Transverse colon (tissue), 4 donors: Measurements from ENCODE around the gene GAPDHS. TPM values are rescaled to one million over a fixed set of nuclear protein-coding genes. Genes with fewer than 3 reads are reported as not detected.

Experiments used
- DNase-seq: peaks from one replicate; pipeline ENCODE4 v3.0.0-alpha.2; 2019
- H3K27ac ChIP-seq, 4 donors: fragments of 200-600 bp; sonication (generic); 2 replicates each; pipeline ENCODE4 v1.5.1; 2016 to 2018; ENCODE audit warnings: inconsistent platforms in 4 of 4
- H3K27me3 ChIP-seq: fragments of 200-600 bp; sonication (generic); 2 replicates; pipeline ENCODE4 v1.5.1; 2017; ENCODE audit warnings: inconsistent platforms
- H3K36me3 ChIP-seq, 4 donors: fragments of 200-600 bp; sonication (generic); 2 replicates each; pipeline ENCODE4 v1.5.1; 2017 to 2019; ENCODE audit warnings: inconsistent platforms in 4 of 4
- H3K4me1 ChIP-seq, 4 donors: fragments of 200-600 bp; sonication (generic); 2 replicates each; pipeline ENCODE4 v1.5.1; 2017 to 2020; ENCODE audit warnings: inconsistent platforms in 4 of 4
- H3K4me3 ChIP-seq, 4 donors: fragments of 200-600 bp; sonication (generic); 1 replicate in 1 of 4; 2 replicates in 3 of 4; pipeline versions ENCODE4 v1.5.1 to v1.6.1; 2017 to 2019; ENCODE audit warnings: inconsistent platforms in 4 of 4
- H3K9me3 ChIP-seq, 2 donors: fragments of 200-600 bp; sonication (generic); 2 replicates each; pipeline ENCODE4 v1.5.1; 2017 to 2019; ENCODE audit warnings: inconsistent platforms in 2 of 2
- EP300 ChIP-seq: sonication (generic); formaldehyde crosslinking; IDR thresholded peaks from one replicate; pipeline ENCODE4 v1.6.1; 2017; ENCODE audit warnings: antibody characterized with exemption, low read depth
- POLR2A ChIP-seq: fragments of 450-650 bp; IDR thresholded peaks from one replicate; pipeline ENCODE4 v1.6.1; 2016; ENCODE audit warnings: antibody characterized with exemption, mild to moderate bottlenecking, moderate library complexity
- POLR2AphosphoS5 ChIP-seq, 3 donors: sonication (generic); formaldehyde crosslinking; IDR thresholded peaks; one replicate each; pipeline ENCODE4 v1.6.1; 2016; ENCODE audit warnings: antibody characterized with exemption in 3 of 3
- WGBS, 2 donors: methylation state at CpG; one replicate each; pipeline ENCODE4 v1.1.5; 2018; ENCODE audit warnings: low coverage in 1 of 2; 5-methylcytosine and 5-hydroxymethylcytosine counted together
- in situ Hi-C, 4 donors: fragments of 200-750 bp; cut with MboI; loops; one replicate each; pipeline versions ENCODE4 v1.15.0 to v1.15.1; 2017; ENCODE audit warnings: low sequenced_read_pairs in 3 of 4, low pct_ligation_motif_present in 1 of 4, low pct_unique_long_range_greater_than_20kb in 1 of 4
- intact Hi-C: fragments of 100-400 bp; cut with DNase I; formaldehyde crosslinking; loops from one replicate; pipeline ENCODE4 v1.15.1; 2023; ENCODE audit warnings: low total_unique reads
- total RNA-seq, 4 donors: library from RNA; depleted of rRNA; stranded (reverse); fragments of >200 nt; gene quantifications; one replicate each; pipeline ENCODE4 v1.1.0, GENCODE V29; 2016
- TF ChIP-seq, protein P1 (sequence below), 5 experiments: fragments of 200-600 bp in 3 of 5; fragments of 450-650 bp in 2 of 5; sonication (generic) in 3 of 5; IDR thresholded peaks; 1 replicate in 2 of 5; 2 replicates in 3 of 5; pipeline ENCODE4 v1.5.1; 2016 to 2017; ENCODE audit warnings: antibody characterized with exemption in 5 of 5, inconsistent platforms in 3 of 5, mild to moderate bottlenecking in 2 of 5, moderate library complexity in 1 of 5

The GAPDHS gene
- total RNA-seq, 4 donors from 2014 or later: not detected

DNA sequence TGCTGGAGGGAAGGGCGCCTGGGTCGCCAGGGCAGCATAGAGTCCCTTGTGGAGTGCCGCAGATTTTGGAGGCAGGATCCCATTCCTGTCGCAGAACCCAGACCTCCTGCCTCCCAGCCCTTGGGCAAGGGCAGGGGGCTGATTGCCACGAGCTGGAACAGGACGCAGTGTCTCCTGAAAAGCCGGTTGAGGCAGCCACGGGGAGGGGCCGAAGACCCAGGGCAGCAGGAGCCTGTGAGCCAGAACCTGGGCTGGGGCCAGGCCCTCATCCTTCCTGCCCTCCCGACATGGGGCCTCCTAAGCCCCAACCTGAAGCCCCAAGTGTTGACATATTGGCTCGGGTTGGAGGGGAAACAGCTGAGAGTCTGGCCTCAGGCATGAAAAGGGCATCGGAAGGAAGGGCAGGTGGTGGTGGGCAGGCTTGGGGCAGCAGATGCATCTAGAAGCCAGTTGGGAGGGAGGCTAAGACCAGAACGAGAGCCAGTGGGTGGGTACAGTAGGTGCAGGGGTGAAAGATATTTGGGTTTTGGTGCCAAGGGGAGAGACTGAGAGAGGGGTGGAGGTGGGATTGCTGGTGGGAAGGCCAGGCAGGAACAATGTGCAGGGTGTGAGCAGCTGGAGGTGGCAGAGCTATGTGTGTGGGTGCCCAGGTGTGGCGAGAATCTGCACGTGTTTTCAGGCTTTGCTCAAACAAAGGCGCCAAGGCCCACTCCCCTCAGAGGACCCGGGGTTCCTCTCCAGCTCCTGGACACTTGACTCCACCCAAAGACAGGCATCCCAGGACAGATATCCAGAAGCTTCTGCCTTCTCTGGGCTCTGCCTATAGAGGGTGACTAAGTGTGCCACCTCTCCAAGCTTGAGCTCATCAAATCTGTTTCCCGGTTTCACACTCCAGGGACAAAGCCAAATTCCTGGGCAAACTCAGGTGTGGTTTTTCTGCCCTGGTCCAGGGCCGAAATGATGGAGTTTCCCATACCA is 3.7 kb upstream of the GAPDHS start:
- Histone ChIP-seq H3K27ac (no peak overlapping the region), H3K4me1 (peaks cover 0 to 9% (median 3%) of the 10 kb centered on the region in 4 donors), H3K27me3 (peaks cover 63% of the 10 kb centered on the region), H3K9me3 (no peaks in the 10 kb centered on the region), H3K36me3 (no peaks in the 10 kb centered on the region), H3K4me3 (no peak overlapping the region)
- intact Hi-C loops: no loop called here
- in situ Hi-C loops: no loop called here
- WGBS, 2 donors: 51 to 84% methylated on average over 3 to 19 of the region's 19 CpGs
- no peak for DNase-seq
- TF ChIP-seq POLR2AphosphoS5 (IDR thresholded peaks at IDR 0.05) (no peak), EP300 (no peak), POLR2A (no peak)
- TF ChIP-seq, protein P1, sequence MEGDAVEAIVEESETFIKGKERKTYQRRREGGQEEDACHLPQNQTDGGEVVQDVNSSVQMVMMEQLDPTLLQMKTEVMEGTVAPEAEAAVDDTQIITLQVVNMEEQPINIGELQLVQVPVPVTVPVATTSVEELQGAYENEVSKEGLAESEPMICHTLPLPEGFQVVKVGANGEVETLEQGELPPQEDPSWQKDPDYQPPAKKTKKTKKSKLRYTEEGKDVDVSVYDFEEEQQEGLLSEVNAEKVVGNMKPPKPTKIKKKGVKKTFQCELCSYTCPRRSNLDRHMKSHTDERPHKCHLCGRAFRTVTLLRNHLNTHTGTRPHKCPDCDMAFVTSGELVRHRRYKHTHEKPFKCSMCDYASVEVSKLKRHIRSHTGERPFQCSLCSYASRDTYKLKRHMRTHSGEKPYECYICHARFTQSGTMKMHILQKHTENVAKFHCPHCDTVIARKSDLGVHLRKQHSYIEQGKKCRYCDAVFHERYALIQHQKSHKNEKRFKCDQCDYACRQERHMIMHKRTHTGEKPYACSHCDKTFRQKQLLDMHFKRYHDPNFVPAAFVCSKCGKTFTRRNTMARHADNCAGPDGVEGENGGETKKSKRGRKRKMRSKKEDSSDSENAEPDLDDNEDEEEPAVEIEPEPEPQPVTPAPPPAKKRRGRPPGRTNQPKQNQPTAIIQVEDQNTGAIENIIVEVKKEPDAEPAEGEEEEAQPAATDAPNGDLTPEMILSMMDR (IDR thresholded peaks at IDR 0.05): no peak

DNA sequence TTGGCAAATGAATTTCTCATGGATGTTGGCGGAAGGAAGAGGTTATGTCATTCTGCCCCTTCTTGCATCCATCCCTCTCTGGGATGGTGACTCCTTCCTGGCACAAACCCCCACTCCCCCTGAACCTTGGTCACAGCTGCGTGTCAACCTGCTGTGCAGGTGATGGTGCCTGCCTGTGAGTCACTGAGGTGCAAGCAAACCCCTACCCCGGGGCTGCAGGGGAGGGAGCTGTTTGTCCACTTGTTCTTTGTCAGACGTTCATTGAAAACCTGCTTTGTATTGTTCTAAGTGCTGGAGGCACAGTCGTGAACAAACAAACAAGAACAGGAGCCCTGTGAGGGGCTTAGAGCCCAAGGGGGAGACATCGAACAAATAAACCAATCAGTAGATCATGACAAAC is 2.0 kb upstream of the GAPDHS start:
- H3K4me1 ChIP-seq: peaks cover 0 to 9% (median 3%) of the 10 kb centered on the region in 4 donors
- no peak overlapping the region for H3K4me3 ChIP-seq
- H3K27me3 ChIP-seq: peaks cover 70% of the 10 kb centered on the region
- intact Hi-C loops: no loop called here
- no peak for TF ChIP-seq POLR2AphosphoS5 (IDR thresholded peaks at IDR 0.05)
- TF ChIP-seq EP300: no peak
- TF ChIP-seq POLR2A: no peak
- TF ChIP-seq, protein P1 (IDR thresholded peaks at IDR 0.05): no peak
- H3K36me3 ChIP-seq: no peaks in the 10 kb centered on the region
- no peaks in the 10 kb centered on the region for H3K9me3 ChIP-seq
- 53 to 80% methylated on average over 1 to 6 of the region's 6 CpGs for WGBS, 2 donors
- in situ Hi-C loops: no loop called here
- H3K27ac ChIP-seq: no peak overlapping the region
- no peak for DNase-seq

DNA sequence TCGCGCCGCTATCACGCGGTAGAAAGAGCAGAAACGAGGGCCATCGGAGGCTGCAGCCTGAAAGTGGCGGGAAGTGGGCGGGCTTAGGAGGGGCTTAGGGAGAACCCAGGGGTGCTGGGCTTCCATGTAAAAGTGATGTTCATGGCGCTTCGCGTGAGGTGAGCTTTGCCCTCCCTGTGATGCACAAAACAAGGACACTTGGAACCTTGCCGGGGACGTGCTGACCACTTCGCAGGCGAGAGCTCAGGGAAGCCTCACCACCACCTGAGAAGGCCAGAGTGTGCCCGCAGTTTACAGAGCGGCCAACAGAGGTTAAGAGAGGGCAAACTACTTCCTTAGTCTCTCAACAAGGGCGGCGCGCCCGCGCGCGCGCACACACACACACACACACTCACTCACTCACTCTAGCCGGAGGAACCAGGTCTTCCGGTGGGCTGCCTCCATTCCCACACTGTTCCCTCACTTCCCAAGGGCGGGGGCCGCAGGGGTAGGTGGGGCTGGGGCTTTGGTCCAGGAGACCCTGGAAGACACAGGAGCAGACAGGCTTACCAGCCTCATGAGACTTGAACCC is 651 bp downstream of the GAPDHS start:
- H3K4me1 ChIP-seq: peaks cover 0 to 9% (median 3%) of the 10 kb centered on the region in 4 donors
- in situ Hi-C loops: no loop called here
- peaks cover 62% of the 10 kb centered on the region for H3K27me3 ChIP-seq
- H3K36me3 ChIP-seq: no peaks in the 10 kb centered on the region
- no peak overlapping the region for H3K27ac ChIP-seq
- TF ChIP-seq POLR2AphosphoS5 (IDR thresholded peaks at IDR 0.05) (no peak), POLR2A (no peak), EP300 (no peak)
- TF ChIP-seq, protein P1 (IDR thresholded peaks at IDR 0.05): no peak
- peak; percentile 49 for DNase-seq
- no peaks in the 10 kb centered on the region for H3K9me3 ChIP-seq
- no peak overlapping the region for H3K4me3 ChIP-seq
- intact Hi-C loops: no loop called here
- 6 to 40% methylated on average over 1 to 29 of the region's 30 CpGs for WGBS, 2 donors

DNA sequence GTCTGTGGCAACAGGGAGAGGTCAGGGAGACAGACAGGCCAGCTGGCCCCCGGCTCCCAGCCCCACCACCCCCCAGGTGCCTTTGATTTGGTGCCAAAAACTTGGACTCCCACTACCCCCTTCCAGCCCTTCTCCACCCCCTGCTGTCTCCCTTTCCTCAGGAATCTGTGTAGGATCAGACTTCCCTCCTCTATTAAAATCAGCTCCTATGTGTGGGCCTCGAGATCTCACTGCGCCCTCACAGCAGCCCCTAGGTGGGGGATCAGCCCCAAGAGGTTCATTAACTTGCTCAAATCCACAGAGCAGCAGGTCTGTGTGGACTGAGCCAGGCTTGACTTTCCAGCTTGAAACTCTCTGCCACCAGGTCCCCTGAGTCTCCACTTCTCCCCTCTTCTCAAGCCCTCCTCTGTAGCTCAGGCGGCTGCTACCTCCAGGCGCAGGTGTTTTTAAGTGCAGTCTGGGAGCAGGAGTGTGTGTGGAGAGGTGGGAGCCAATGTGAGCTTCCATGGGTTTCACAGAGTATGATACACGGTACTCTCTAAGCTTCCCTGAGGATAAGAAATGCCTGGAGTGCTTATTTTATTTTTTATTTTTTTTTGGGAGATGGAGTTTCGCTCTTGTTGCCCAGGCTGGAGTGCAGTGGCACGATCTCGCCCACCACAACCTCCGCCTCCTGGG is 1.7 kb downstream of the GAPDHS start:
- in situ Hi-C loops: no loop called here
- 71 to 92% methylated on average over 4 to 10 of the region's 10 CpGs for WGBS, 2 donors

More for the DNA sequence above, 1.7 kb downstream of the GAPDHS start:
- intact Hi-C loops: no loop called here
- TF ChIP-seq POLR2A (no peak), EP300 (no peak), POLR2AphosphoS5 (IDR thresholded peaks at IDR 0.05) (no peak)
- TF ChIP-seq, protein P1 (IDR thresholded peaks at IDR 0.05): no peak
- Histone ChIP-seq H3K4me1 (peaks cover 0 to 9% (median 3%) of the 10 kb centered on the region in 4 donors), H3K27ac (no peak overlapping the region), H3K9me3 (no peaks in the 10 kb centered on the region), H3K27me3 (peaks cover 52% of the 10 kb centered on the region), H3K4me3 (no peak overlapping the region), H3K36me3 (no peaks in the 10 kb centered on the region)
- no peak for DNase-seq
